Measurements from ENCODE around the gene ALB. TPM values are rescaled to one million over a fixed set of nuclear protein-coding genes. Genes with fewer than 3 reads are reported as not detected.

Gene ALB
- total RNA-seq, 2 experiments from 2014 or later, result not detected

- no peak for DNase-seq
- H3K4me1 Mint-ChIP-seq, result no peaks in the 10 kb centered on the region
- H3K9me3 Mint-ChIP-seq, result no peaks in the 10 kb centered on the region
- H3K4me3 Mint-ChIP-seq, result no peak overlapping the region
- no peaks in the 10 kb centered on the region for H3K36me3 Mint-ChIP-seq
- H3K27me3 Mint-ChIP-seq, result peaks cover 12% of the 10 kb centered on the region
- no peak overlapping the region for H3K27ac Mint-ChIP-seq
These were observed 29.1 kb downstream of the ALB start for GRCh38 chr4:73433140-73433539.

DNA sequence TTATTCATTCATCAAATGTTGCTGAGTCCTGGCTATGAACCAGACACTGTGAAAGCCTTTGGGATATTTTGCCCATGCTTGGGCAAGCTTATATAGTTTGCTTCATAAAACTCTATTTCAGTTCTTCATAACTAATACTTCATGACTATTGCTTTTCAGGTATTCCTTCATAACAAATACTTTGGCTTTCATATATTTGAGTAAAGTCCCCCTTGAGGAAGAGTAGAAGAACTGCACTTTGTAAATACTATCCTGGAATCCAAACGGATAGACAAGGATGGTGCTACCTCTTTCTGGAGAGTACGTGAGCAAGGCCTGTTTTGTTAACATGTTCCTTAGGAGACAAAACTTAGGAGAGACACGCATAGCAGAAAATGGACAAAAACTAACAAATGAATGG, 30.2 kb downstream of the ALB start:
- no peak for DNase-seq
- H3K4me3 Mint-ChIP-seq, result no peak overlapping the region
- H3K4me1 Mint-ChIP-seq, result no peaks in the 10 kb centered on the region
- no peaks in the 10 kb centered on the region for H3K9me3 Mint-ChIP-seq
- H3K27ac Mint-ChIP-seq, result no peak overlapping the region
- H3K36me3 Mint-ChIP-seq, result no peaks in the 10 kb centered on the region
- peaks cover 15% of the 10 kb centered on the region for H3K27me3 Mint-ChIP-seq

DNA sequence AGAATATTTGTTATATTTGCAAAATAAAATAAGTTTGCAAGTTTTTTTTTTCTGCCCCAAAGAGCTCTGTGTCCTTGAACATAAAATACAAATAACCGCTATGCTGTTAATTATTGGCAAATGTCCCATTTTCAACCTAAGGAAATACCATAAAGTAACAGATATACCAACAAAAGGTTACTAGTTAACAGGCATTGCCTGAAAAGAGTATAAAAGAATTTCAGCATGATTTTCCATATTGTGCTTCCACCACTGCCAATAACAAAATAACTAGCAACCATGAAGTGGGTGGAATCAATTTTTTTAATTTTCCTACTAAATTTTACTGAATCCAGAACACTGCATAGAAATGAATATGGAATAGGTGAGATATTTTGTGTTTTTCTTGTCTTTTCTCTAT, 31.9 kb downstream of the ALB start, which contains the start of gene AFP:
TSS of gene AFP (plus strand) at position 238 of the 400 bp plus-strand sequence. CDS start at position 280, 42 bp downstream.
- H3K27ac Mint-ChIP-seq, result no peak within 1 kb of the TSS
- no peaks in the 10 kb centered on the region for H3K36me3 Mint-ChIP-seq
- no peaks in the 10 kb centered on the region for H3K4me1 Mint-ChIP-seq
- no peaks in the 10 kb centered on the region for H3K9me3 Mint-ChIP-seq
- H3K4me3 Mint-ChIP-seq, result no peak within 1 kb of the TSS
- H3K27me3 Mint-ChIP-seq, result peaks cover 15% of the 10 kb centered on the region
- no peak for DNase-seq

- H3K4me1 Mint-ChIP-seq, result no peaks in the 10 kb centered on the region
- H3K36me3 Mint-ChIP-seq, result no peaks in the 10 kb centered on the region
- H3K27me3 Mint-ChIP-seq, result peaks cover 15% of the 10 kb centered on the region
- no peaks in the 10 kb centered on the region for H3K9me3 Mint-ChIP-seq
- no peak overlapping the region for H3K4me3 Mint-ChIP-seq
- H3K27ac Mint-ChIP-seq, result no peak overlapping the region
- no peak for DNase-seq
These were observed 32.8 kb downstream of the ALB start for GRCh38 chr4:73436674-73437557.

- H3K4me1 Mint-ChIP-seq, result no peaks in the 10 kb centered on the region
- no peaks in the 10 kb centered on the region for H3K36me3 Mint-ChIP-seq
- no peak overlapping the region for H3K4me3 Mint-ChIP-seq
- H3K27ac Mint-ChIP-seq, result no peak overlapping the region
- DNase-seq, result no peak
- peaks cover 10% of the 10 kb centered on the region for H3K27me3 Mint-ChIP-seq
- no peaks in the 10 kb centered on the region for H3K9me3 Mint-ChIP-seq
These were observed 33.5 kb downstream of the ALB start for GRCh38 chr4:73437558-73437956.

GRCh38 chr4:73438048-73438447, 34.0 kb downstream of the ALB start:
- Mint-ChIP-seq H3K9me3 (no peaks in the 10 kb centered on the region), H3K4me3 (no peak overlapping the region), H3K36me3 (no peaks in the 10 kb centered on the region), H3K4me1 (no peaks in the 10 kb centered on the region), H3K27me3 (peaks cover 10% of the 10 kb centered on the region), H3K27ac (no peak overlapping the region)
- no peak for DNase-seq

GRCh38 chr4:73438582-73439215, 34.6 kb downstream of the ALB start:
- DNase-seq, result no peak
- no peaks in the 10 kb centered on the region for H3K9me3 Mint-ChIP-seq
- no peaks in the 10 kb centered on the region for H3K36me3 Mint-ChIP-seq
- H3K4me1 Mint-ChIP-seq, result no peaks in the 10 kb centered on the region
- H3K27ac Mint-ChIP-seq, result no peak overlapping the region
- H3K4me3 Mint-ChIP-seq, result no peak overlapping the region
- peaks cover 10% of the 10 kb centered on the region for H3K27me3 Mint-ChIP-seq

GRCh38 chr4:73439445-73439844, 35.4 kb downstream of the ALB start:
- H3K4me3 Mint-ChIP-seq, result no peak overlapping the region

DNA sequence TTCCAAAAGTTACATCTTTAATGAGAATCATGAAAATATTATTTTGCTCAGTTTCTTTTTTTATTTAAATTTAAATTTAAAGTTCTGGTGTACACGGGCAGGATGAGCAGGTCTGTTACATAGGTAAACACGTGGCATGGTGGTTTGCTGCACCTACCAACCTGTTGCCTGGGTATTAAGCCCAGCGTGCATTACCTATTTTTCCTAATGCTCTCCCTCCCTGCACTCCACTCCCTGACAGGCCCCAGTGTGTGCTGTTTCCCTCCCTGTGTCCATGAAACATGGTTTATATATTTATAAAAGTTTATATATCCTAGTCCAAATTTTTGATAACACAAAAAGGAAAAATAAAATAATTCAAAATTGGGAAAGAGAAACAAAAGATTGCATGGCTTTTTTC, 35.9 kb downstream of the ALB start:
- H3K9me3 Mint-ChIP-seq, result no peaks in the 10 kb centered on the region
- no peaks in the 10 kb centered on the region for H3K36me3 Mint-ChIP-seq
- H3K4me1 Mint-ChIP-seq, result no peaks in the 10 kb centered on the region
- no peak overlapping the region for H3K27ac Mint-ChIP-seq
- DNase-seq, result no peak
- H3K27me3 Mint-ChIP-seq, result peaks cover 5% of the 10 kb centered on the region
- no peak overlapping the region for H3K4me3 Mint-ChIP-seq

More at GRCh38 chr4:73439445-73439844, 35.4 kb downstream of the ALB start:
- Mint-ChIP-seq H3K9me3 (no peaks in the 10 kb centered on the region), H3K4me1 (no peaks in the 10 kb centered on the region), H3K36me3 (no peaks in the 10 kb centered on the region), H3K27ac (no peak overlapping the region), H3K27me3 (peaks cover 7% of the 10 kb centered on the region)
- DNase-seq, result no peak

DNA sequence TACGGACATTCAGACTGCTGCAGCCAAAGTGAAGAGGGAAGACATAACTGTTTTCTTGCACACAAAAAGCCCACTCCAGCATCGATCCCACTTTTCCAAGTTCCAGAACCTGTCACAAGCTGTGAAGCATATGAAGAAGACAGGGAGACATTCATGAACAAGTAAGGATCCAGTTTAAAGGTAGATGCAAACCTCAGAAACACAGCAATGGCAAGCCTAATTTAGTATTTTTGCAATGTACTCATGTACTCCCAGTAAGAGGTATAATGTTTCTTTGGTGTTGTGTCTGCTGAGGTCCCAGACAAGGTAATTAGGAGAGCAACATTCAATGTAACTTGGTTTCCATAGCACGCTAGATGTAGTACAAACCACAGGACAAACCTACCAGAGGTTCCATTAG, 36.6 kb downstream of the ALB start:
- no peaks in the 10 kb centered on the region for H3K36me3 Mint-ChIP-seq
- H3K9me3 Mint-ChIP-seq, result no peaks in the 10 kb centered on the region
- no peak overlapping the region for H3K27ac Mint-ChIP-seq
- no peak for DNase-seq
- no peak overlapping the region for H3K4me3 Mint-ChIP-seq
- H3K27me3 Mint-ChIP-seq, result peaks cover 5% of the 10 kb centered on the region
- H3K4me1 Mint-ChIP-seq, result no peaks in the 10 kb centered on the region

DNA sequence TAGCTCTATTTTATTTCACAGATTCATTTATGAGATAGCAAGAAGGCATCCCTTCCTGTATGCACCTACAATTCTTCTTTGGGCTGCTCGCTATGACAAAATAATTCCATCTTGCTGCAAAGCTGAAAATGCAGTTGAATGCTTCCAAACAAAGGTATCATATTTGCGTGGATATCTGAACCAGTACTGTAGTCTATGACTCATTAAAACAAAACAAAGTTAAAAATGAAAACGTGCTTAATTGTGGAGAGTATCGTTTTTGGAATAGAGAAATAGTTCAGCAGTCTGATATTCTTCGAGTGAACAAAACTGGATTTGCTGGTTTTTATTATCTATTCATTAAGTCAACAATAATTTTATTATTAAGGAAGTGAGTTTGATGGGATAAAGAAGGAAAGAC, 38.2 kb downstream of the ALB start:
- no peaks in the 10 kb centered on the region for H3K36me3 Mint-ChIP-seq
- H3K27me3 Mint-ChIP-seq, result peaks cover 5% of the 10 kb centered on the region
- H3K9me3 Mint-ChIP-seq, result no peaks in the 10 kb centered on the region
- DNase-seq, result no peak
- no peak overlapping the region for H3K4me3 Mint-ChIP-seq
- no peaks in the 10 kb centered on the region for H3K4me1 Mint-ChIP-seq
- H3K27ac Mint-ChIP-seq, result no peak overlapping the region

GRCh38 chr4:73443224-73443623, 39.1 kb downstream of the ALB start:
- no peak overlapping the region for H3K27ac Mint-ChIP-seq
- DNase-seq, result no peak
- H3K4me1 Mint-ChIP-seq, result no peaks in the 10 kb centered on the region
- H3K9me3 Mint-ChIP-seq, result no peaks in the 10 kb centered on the region
- no peak overlapping the region for H3K4me3 Mint-ChIP-seq
- peaks cover 7% of the 10 kb centered on the region for H3K27me3 Mint-ChIP-seq
- no peaks in the 10 kb centered on the region for H3K36me3 Mint-ChIP-seq

- H3K9me3 Mint-ChIP-seq, result no peaks in the 10 kb centered on the region
- H3K4me1 Mint-ChIP-seq, result no peaks in the 10 kb centered on the region
- H3K36me3 Mint-ChIP-seq, result no peaks in the 10 kb centered on the region
- peaks cover 9% of the 10 kb centered on the region for H3K27me3 Mint-ChIP-seq
- no peak for DNase-seq
- H3K27ac Mint-ChIP-seq, result no peak overlapping the region
- H3K4me3 Mint-ChIP-seq, result no peak overlapping the region
These were observed 41.6 kb downstream of the ALB start for GRCh38 chr4:73445383-73446335.

GRCh38 chr4:73446336-73446938, 42.4 kb downstream of the ALB start:
- Mint-ChIP-seq H3K9me3 (no peaks in the 10 kb centered on the region), H3K27me3 (peaks cover 9% of the 10 kb centered on the region), H3K36me3 (no peaks in the 10 kb centered on the region), H3K4me1 (no peaks in the 10 kb centered on the region), H3K27ac (no peak overlapping the region), H3K4me3 (no peak overlapping the region)
- DNase-seq, result no peak

All from activated naive CD8-positive, alpha-beta T cell treated with anti-CD3 and anti-CD28 coated beads for 36 hours (primary cell).